NCI-H748 (cell line): ENCODE data around the gene CHD6.

ENCODE experiments used
- DNase-seq: peaks from one replicate; lab custom pipeline; 2025; ENCODE audit not compliant: unreplicated experiment; lab: John Stamatoyannopoulos, UW

CHD6 gene

GRCh38 chr20:41373931-41374920 is 244.0 kb downstream of the CHD6 start:
- no peak for DNase-seq

GRCh38 chr20:41373251-41373783 is 244.9 kb downstream of the CHD6 start:
- no peak for DNase-seq

DNA sequence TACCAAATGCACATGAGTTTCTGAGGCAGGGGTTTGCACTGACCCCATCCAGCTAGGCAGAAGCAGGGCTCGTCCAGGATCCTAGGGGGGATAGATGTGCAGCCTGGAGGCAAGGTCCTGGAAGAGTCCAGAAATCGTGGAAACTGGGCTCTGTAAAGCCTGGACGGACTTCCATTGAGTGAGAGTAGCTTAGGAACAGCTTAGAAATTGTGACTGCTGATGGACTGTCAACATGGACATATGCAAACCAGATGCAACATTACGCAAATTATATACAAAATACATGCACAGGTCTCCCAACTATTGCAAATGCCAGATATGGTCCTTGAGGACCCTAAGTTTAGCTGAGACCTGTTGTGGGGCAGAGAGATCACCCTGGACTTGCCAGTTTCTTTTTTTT is 246.8 kb downstream of the CHD6 start:
- peak; percentile 5 for DNase-seq

GRCh38 chr20:41370176-41370575 is 248.0 kb downstream of the CHD6 start:
- DNase-seq = no peak

DNA sequence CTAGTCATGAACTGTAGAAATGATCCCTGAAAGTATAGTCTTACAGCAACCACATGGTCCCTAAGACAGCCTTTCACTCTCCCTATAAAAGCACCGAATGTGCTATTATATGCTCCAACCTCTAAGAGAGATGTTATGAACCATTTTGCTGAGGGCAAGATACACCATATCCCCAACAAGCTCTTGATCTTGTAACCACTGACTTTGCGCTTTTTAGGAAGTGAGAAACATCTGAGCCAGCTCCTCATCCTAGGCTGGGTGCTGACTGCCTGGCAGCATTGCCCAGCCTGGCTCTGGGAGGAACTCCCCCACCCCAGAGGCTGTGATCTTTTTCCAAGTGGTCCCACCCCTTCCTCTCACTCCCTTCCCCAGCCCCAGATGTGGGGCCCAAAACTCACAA is 248.5 kb downstream of the CHD6 start:
- DNase-seq = no peak

- DNase-seq = no peak
These were observed 250.2 kb downstream of the CHD6 start for GRCh38 chr20:41367956-41368355.

DNA sequence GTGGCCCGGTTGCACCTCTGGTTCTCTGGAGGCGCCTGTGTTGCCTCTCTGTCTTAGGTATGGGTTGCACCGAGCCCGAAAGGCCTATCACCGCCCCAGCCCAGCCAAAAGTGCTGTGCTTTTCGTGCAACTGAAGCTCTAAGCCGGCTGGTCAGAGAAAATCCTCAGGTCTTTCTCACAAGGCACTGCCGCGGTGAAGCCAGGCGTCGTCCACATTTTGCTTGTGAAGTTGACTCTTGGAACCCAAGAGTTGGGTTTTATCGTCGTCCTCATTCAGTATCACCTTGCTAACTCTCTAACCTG is 250.8 kb downstream of the CHD6 start:
- no peak for DNase-seq

GRCh38 chr20:41366546-41367392 is 251.4 kb downstream of the CHD6 start, which contains the start of gene EMILIN3:
Gene EMILIN3, minus strand, starts transcription at chr20:41366818. Its CDS starts 184 bp downstream, at chr20:41366634.
- DNase-seq = peak; percentile 66

DNA sequence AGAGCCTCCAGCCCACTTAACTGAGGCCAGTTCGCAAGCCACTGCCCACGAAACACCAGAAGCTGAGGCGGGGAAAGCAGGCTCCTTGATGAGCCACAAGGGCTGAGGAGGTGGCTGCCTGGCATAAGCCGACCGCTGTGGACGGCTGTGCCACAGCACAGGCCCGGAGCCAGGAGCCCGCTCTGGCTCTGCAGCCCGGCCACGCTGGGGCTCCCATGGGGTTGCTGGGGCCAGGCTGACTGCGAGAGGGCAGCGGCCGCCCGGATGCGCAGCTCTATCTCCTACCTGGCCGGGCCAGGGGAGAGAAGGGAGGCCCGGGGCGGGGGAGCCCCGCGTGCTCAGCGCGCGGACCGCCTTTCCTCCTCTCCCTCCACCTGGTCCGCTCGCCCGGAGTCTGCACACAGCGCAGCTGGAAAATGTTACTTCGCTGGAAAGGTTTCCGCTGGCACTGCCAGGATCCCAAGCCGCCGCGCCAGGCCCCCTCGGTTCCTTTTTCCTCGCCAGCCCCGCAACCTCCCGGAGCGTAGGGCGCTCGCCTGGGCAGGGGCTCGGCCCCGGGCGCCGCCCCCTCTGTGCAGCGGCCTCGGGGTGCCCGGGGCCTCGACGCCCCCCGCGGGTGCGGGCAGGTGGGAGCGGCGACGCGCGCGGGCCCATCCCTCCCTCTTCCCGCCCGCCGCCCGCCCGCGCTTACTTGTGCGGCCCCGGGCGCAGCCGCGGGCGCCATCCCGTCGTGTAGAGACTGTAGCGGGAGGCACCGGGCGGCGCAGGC is 252.2 kb downstream of the CHD6 start:
- DNase-seq = peak; percentile 65

- no peak for DNase-seq
These were observed 253.0 kb downstream of the CHD6 start for GRCh38 chr20:41364967-41365765.

- DNase-seq = no peak
These were observed 253.8 kb downstream of the CHD6 start for GRCh38 chr20:41364236-41364855.

- no peak for DNase-seq
These were observed 254.6 kb downstream of the CHD6 start for GRCh38 chr20:41363601-41364000.

DNA sequence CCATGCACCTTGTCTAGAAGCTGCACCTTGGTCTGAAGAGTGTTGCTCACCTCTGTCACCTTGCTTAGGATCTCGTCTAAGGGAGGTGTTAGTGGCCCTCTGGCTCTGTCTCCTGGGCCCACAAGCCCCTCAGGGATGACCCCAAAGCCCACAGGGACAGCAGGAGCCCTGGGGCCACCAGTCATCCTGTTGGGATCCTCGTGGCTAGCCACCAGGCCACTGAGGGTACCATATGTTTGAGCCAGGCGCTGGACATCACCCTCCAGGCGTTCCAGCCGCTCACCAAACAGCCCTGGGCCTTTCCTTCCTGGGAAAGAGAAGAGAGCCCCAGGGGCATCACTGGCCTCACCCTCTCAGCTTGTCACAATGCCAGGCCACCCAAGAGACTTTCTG is 255.4 kb downstream of the CHD6 start:
- no peak for DNase-seq

GRCh38 chr20:41361757-41362747 is 256.1 kb downstream of the CHD6 start:
- DNase-seq = peak; percentile 58

DNA sequence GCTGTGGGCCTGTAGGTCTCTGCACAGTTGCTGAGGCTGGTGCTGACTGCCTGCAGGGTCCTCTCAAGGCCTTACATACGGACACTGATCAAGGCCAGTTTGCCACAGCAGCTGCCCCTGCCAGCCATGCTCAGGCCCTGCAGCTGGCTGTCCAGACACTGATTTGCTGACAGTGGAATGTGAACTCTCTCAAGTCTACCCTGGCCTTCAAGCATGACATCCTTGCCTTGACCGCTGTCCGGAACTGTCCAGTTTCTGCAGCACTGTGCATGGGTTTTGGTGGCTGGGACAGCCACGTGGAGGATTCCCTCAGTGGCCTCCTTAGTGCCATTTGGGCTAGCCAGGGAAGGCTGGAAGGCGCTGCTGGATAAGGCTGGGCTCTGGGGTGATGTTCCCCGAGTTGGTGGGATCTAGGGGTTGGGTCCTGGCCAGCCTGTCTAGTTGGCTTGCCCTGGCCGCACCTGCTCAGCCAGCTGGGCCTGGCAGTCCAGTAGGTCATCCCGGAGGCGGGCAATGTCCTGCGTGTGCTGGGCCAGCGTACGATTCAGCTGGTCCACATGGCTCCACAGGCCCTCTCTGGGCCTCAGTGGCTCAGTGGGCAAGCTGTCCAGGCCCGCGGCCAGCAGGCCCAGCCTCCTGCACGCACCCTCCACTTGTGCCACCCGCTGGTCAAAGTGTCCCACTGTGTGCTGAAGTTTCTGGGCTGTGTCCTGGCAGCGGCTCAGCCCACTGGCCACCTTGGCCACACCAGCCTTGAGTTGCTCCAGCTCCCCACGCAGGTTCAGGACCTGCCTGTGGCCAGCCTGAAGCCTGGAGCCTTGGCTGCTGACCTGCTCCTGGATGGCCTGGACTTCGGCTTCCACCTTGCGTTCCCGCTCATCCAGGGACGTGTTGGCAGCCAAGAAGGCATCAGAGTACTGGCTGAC is 257.1 kb downstream of the CHD6 start:
- DNase-seq = no peak

GRCh38 chr20:41359541-41360011 is 258.6 kb downstream of the CHD6 start:
- DNase-seq = no peak

DNA sequence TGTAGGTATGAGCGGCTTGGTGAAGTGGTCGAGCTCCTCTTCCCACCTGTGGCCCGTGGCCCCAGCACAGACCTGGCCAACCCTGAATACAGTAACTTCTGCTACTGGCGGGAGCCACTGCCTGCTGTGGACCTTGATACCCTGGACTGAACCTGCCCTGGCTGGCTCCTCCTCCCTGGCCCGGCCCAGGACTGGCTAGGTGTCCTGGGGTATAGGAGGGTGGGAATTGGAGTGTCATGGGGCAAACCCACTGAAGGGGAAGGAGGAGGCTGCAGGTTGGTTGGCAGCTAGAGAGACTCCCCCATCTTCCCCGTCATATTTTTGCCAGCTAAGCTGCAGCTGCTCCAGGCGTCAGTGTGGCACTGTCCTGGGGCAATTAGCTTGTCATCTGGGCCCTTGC is 259.5 kb downstream of the CHD6 start:
- DNase-seq = no peak
